Stimulated activated CD4-positive, alpha-beta T cell treated with anti-CD3 and anti-CD28 coated beads, Interleukin-2, amount 100 ng/mL, for 48 hours (primary cell): ENCODE data around the gene CKAP5.
A peak's percentile ranks its signal among the peaks of the same experiment; 100 is the strongest.

Experiments used
- DNase-seq, 2 donors: peaks; one replicate each; pipeline ENCODE4 v3.0.0-alpha.2; 2020

Gene CKAP5

GRCh38 chr11:46845740-46846509 lies at the start of gene CKAP5:
CKAP5 (minus strand) TSS chr11:46846280; CDS start chr11:46821231, 25,049 bp downstream.
- DNase-seq = peak; percentile 81 to 86

- DNase-seq = no peak
Measured at GRCh38 chr11:46895821-46896220, 49.7 kb upstream of the CKAP5 start.

GRCh38 chr11:46894961-46895360 lies 48.9 kb upstream of the CKAP5 start:
- DNase-seq = no peak

- no peak for DNase-seq
Measured at GRCh38 chr11:46894506-46894905, 48.4 kb upstream of the CKAP5 start.

GRCh38 chr11:46892838-46893237 lies 46.8 kb upstream of the CKAP5 start:
- no peak for DNase-seq

- DNase-seq = no peak
Measured at GRCh38 chr11:46892109-46892508, 46.0 kb upstream of the CKAP5 start.

GRCh38 chr11:46890665-46891064 lies 44.6 kb upstream of the CKAP5 start:
- DNase-seq = no peak

GRCh38 chr11:46889689-46890475 lies 43.8 kb upstream of the CKAP5 start:
- peak; percentile 76 to 81 for DNase-seq

GRCh38 chr11:46889251-46889650 lies 43.2 kb upstream of the CKAP5 start:
- DNase-seq = no peak

- DNase-seq = no peak
Measured at GRCh38 chr11:46888636-46889035, 42.6 kb upstream of the CKAP5 start.

GRCh38 chr11:46886211-46886610 lies 40.1 kb upstream of the CKAP5 start:
- no peak for DNase-seq

GRCh38 chr11:46879056-46879585 lies 33.0 kb upstream of the CKAP5 start:
- DNase-seq = no peak

GRCh38 chr11:46877580-46877979 lies 31.5 kb upstream of the CKAP5 start:
- no peak for DNase-seq

- no peak for DNase-seq
Measured at GRCh38 chr11:46876471-46876870, 30.4 kb upstream of the CKAP5 start.

GRCh38 chr11:46874586-46874985 lies 28.5 kb upstream of the CKAP5 start:
- DNase-seq = no peak

- no peak for DNase-seq
Measured at GRCh38 chr11:46868912-46869311, 22.8 kb upstream of the CKAP5 start.

GRCh38 chr11:46865340-46865739 lies 19.3 kb upstream of the CKAP5 start:
- DNase-seq = no peak

GRCh38 chr11:46860218-46860617 lies 14.1 kb upstream of the CKAP5 start:
- DNase-seq = no peak

- no peak for DNase-seq
Measured at GRCh38 chr11:46858920-46859546, 13.0 kb upstream of the CKAP5 start.

GRCh38 chr11:46857666-46858065 lies 11.6 kb upstream of the CKAP5 start:
- DNase-seq = no peak

GRCh38 chr11:46856605-46857343 lies 10.7 kb upstream of the CKAP5 start:
- DNase-seq = no peak

- DNase-seq = no peak
Measured at GRCh38 chr11:46855863-46856262, 9.8 kb upstream of the CKAP5 start.

- no peak for DNase-seq
Measured at GRCh38 chr11:46855167-46855566, 9.1 kb upstream of the CKAP5 start.
